Inferior parietal cortex (tissue), 1 donor: ENCODE results near the gene PHYHIPL.

Experiments used
- DNase-seq: peaks from one replicate; pipeline ENCODE4 v3.0.0-alpha.2; 2016; ENCODE audit errors: extremely low spot score

PHYHIPL gene

GRCh38 chr10:59176241-59177030, at the start of gene PHYHIPL:
TSS of gene PHYHIPL (plus strand) at chr10:59176643. CDS start at chr10:59176854, 211 bp downstream.
- no peak for DNase-seq

- DNase-seq = no peak
Observed at GRCh38 chr10:59126991-59127390, 49.5 kb upstream of the PHYHIPL start.

GRCh38 chr10:59127991-59128390, 48.5 kb upstream of the PHYHIPL start:
- DNase-seq = no peak

DNA sequence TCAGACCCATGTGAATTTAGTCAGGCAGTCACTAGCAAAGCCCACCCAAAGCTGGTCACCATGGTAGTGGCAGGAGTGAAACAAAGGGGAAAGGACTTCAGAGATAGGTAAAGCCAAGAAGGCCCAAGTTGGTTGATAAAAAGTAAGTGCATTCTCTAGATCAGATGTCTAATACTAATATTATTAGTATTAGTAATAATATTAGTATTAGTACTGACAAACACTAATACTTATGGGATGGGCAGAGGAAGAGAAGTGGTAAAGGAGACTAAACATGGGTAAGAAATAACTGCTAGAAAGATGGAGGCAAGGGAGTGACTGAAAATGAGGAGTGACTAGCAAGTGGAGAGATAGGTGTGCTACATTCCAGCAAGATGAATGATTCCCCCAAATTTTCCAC, 46.6 kb upstream of the PHYHIPL start:
- DNase-seq = no peak

- DNase-seq = no peak
Observed at GRCh38 chr10:59131666-59132065, 44.8 kb upstream of the PHYHIPL start.

- no peak for DNase-seq
Observed at GRCh38 chr10:59133841-59134593, 42.4 kb upstream of the PHYHIPL start.

GRCh38 chr10:59134785-59135184, 41.7 kb upstream of the PHYHIPL start:
- DNase-seq = no peak

DNA sequence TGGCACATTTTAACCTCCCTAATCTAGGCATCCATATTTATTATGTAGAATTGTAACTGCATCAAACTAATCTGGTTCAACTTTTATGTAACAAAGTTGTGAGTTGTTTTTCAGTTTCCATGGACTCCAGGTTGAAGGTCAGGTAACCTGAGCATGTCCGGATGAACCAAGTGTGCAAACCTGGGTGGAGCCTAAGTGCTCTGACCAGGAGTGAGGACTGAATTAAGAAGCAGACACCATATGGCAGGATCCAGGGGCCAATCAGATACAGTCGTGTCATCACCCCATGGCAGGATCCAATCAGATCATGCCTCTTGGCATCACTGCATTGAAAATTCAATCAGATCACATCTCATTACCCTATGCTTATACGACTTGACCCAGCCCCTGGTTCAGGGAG, 41.2 kb upstream of the PHYHIPL start:
- no peak for DNase-seq

DNA sequence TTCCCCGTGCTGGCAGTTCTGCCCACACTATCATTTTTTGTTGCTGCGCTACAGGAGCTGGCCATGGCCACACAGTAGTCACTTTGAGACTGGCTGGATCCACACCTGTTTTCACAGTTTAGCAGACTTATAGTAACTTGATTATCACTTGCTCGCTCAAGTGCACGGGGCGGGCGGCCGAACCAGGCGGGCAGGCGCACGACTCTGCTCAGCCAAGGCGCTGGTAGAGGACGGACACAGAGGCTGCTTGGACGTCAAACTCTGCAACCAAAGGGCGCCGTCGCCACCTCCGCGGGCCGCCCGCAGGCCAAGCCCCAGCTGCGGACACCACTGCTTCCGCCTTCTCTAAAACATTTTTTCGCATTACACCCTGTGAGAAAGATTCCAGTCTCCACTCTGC, 38.4 kb upstream of the PHYHIPL start:
- no peak for DNase-seq

DNA sequence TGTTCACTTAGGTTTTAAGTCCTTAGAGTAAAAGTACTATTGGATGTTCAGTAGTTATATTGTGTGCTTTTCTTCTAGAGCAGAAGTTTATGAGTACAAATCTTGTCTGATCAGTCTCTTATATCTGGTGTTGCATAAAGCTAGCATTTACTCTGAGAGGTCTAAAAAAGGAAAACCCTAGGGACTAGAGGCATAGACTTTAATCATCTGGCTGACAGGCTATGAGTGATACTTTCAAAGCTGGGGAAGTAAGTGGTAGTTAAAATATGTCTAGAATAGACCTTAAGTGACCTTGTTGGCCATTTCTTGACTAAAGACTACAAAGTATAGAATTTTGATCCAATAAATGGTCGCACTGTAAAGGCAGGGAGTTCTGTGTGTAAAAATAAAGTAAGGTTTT, 32.9 kb upstream of the PHYHIPL start:
- no peak for DNase-seq

- no peak for DNase-seq
Observed at GRCh38 chr10:59148701-59149100, 27.7 kb upstream of the PHYHIPL start.

DNA sequence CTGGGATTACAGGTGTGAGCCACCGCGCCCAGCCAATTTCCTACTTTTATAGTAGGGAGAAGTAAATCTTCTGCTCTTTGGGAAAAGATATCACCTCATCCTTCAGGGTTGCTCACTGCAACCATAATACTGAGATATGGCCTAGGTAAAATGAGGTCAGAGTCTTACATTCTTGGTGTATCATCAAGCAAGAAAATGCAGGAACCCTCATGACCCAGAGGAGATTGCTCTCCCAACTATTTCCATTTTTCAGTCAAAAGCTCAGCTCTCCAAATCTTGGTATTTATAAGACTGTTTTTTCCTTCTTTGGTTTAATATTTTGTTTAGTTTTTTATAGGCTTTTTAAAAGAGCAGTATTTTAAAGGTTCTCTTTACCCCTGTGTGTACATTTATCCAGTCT, 20.9 kb upstream of the PHYHIPL start:
- DNase-seq = no peak

DNA sequence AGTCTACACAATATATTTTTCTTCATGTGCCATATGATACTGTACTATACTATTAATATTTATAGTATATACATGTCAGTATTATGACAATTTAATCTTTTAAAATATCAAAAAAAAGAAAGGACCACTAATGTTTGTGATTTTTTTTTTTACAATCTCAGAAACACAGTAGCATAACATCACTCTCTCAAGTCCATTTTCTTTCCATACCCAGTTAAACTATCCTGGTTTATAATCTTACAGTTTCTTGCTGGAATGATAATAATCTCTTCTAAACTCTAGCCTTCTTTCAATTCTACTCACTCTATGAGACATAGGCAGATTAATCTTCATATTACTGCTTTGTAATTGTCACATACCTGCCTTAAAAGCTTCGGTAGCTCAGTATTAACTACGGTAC, 8.9 kb upstream of the PHYHIPL start:
- no peak for DNase-seq

DNA sequence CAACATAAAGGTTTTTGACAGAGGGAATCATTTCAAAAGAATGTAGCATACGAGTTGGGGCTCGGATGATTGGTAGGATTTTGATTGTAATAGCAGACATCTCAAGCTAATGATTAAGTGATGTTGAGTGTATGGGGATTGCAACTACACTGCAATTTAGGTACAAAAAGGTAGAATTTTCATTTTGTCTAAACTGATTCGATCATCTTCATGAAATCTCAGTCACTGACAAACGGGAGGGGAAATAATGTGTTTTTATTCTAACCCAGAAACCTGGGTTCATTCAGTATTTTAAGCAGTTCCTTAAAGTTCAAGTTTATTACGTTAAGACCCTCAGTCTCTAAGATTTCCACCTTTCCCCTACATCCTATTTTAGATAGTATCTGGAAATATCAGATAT, 3.9 kb upstream of the PHYHIPL start:
- no peak for DNase-seq

- DNase-seq = no peak
Observed at GRCh38 chr10:59173414-59173813, 3.0 kb upstream of the PHYHIPL start.

DNA sequence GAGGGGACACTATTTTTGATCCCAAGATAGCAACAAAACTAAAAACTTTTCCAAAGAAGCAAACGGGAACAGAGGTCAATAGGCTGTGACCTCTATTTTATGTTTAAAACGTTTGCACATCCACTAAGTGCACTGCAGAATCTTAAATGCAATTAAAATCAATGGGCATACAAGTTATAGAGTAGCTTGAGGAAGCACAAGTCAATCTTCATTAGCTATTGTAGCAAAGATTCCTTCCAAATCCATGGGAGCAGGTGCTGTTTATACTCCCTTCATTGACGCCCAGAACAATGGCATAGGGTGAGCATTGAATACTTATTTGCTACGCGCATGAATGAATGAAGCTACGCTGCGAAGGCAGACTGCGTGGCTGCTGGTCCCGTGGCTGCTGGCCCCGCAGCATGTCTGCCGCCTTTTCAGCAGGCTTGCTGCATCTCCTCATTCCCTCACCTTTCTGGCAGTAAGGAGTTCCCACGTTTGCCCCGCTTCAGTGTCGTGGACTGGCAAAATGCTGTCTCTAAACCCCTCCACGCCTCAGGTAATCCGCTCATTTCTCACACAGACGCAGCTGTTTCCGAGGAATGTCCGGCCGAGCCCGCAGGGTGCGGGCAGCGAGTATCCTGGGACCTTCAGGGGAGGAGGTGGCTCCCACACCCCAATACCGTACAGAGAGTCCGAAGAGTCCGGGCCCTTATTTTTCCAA, 754 bp upstream of the PHYHIPL start:
- DNase-seq = peak; percentile 68

DNA sequence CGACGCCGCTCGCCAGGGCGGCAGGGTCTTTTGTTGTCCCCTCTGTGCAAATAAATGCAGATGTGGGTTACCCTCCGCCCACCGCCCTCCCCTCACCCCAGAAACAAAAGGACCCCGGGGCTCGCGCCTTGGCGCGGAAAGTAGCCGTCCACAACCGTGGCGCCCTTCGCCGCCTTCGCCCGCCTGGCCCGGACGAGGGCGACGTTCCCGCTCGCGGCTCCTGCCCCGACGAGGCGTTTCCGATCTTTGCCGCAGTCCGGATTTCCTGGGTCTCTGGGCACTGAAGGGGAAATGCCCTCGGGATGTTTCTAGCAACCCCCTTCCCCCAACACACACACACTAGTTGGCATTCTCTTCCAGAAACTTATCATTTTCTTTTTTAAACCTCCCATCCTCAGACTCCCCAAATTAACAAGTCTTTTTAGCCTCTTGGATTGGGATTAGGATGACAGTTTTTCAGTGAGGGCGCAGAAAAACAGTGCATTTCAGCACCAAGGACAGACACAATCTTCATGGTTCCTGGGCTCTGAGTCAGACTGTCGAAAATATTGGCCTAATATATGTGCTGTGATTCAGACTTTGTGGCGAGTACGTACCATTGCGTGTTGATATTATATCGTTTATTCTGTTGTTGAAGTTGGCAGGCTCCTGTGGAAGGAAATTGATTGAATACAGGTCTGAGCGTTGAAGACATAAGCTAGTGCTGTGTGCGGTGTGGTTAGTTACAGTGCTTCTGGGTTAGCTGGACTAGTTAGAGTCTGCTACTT, 771 bp downstream of the PHYHIPL start:
- DNase-seq = peak; percentile 76

GRCh38 chr10:59177836-59178235, 1.4 kb downstream of the PHYHIPL start:
- no peak for DNase-seq

- DNase-seq = peak; percentile 58
Observed at GRCh38 chr10:59179068-59179467, 2.6 kb downstream of the PHYHIPL start.

- DNase-seq = no peak
Observed at GRCh38 chr10:59180689-59181270, 4.3 kb downstream of the PHYHIPL start.

DNA sequence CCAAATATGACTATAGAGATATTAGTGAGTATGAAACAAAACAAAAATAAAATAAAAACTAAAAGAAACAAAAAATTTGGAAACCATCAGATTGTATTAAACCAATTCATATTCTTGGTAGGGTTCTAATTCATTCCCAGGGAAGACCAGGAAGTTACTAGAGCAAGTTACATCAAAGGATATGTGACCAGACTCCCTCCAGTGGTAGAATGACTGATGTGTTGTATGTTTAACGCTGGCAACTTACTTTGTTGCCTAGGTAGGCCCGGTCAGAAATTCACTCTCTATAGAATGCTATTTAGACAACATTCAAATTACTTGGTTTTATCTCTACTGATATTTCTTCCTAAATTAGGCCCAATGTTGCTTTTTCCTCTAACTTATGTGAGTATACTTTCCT, 5.2 kb downstream of the PHYHIPL start:
- DNase-seq = peak; percentile 82
